HG02870 (cell line): ENCODE measurements around the gene FAM118B.

Source experiments
- ATAC-seq: cut with Tn5 transposase; IDR thresholded peaks from one replicate; pipeline ENCODE4 v1.9.1; 2021; ENCODE audit warnings: mild to moderate bottlenecking, moderate library complexity; ENCODE audit not compliant: unreplicated experiment

The FAM118B gene

DNA sequence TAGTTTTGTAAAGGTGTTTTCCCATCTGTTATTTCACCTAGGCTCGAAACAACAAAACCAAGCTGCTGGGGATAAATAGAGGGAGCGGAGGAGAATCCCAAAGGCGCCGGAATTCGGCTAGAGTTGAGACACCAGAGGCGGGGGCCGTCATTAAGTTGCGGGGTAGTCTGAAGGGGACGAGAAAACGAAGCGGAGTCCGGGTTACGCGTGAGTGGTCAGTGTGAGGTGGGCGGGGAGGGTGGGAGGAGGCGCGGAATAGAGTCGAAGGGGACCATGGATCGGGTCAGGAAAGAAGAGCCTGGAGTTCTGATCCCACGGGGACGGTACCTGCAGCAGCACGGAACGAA lies 56.8 kb downstream of the FAM118B start:
- peak; percentile 6 for ATAC-seq

DNA sequence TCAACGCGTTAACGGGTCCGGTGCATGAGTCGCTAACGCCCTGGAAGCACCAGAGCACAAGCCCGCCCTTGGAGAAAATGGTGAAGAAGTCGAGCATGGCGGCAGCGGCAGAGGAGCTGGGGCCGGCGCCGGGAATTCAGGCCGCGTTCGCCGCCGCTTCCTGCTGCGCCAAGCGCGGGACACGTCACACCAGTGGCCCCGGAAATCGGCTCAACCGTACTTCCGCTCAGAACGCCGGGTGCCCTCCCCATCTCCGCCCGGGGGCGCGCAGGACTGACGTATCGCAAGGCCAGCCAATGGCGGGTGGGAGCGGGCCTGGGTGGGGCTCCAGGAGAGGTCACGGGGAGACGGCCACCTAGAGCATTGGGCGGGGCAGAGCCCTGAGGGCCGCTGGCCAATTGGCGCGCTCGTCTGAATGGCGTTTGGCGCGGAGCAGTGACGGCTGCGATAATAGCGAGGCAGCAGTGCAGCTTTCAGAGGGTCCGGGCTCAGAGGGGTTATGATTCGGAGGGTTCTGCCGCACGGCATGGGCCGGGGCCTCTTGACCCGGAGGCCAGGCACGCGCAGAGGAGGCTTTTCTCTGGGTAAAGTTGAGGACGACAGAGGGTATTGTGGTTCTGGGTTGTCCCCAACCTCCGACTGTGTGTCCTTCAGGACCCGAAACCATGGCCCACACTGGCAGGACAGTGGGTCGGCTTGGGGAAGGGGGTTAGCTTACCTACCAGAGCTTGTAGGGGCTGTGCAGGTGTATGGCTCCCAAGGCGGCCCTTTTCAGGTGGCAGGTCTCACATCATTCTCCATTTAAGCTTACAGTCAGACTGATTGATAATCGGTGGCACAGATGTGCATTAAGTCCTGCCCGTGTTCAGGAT lies 57.4 kb downstream of the FAM118B start, which contains the start of the genes FOXRED1 and SRPRA:
TSS of gene FOXRED1 (plus strand) at position 447 of the 872 bp plus-strand sequence. CDS start at position 500, 53 bp downstream.
TSS of gene SRPRA (minus strand) at position 188 of the 872 bp plus-strand sequence. CDS start at position 97, 91 bp downstream.
- ATAC-seq = peak; percentile 97

DNA sequence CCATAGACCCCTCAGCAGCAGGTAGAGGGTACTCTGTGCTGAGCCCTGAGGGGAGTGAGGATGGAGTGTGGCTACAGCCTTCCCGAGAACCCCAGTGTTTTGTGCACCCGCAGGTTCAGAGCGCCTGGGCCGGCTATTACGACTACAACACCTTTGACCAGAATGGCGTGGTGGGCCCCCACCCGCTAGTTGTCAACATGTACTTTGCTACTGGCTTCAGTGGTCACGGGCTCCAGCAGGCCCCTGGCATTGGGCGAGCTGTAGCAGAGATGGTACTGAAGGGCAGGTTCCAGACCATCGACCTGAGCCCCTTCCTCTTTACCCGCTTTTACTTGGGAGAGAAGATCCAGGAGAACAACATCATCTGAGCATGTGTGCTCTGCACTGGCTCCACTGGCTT lies 65.7 kb downstream of the FAM118B start:
- ATAC-seq = no peak

DNA sequence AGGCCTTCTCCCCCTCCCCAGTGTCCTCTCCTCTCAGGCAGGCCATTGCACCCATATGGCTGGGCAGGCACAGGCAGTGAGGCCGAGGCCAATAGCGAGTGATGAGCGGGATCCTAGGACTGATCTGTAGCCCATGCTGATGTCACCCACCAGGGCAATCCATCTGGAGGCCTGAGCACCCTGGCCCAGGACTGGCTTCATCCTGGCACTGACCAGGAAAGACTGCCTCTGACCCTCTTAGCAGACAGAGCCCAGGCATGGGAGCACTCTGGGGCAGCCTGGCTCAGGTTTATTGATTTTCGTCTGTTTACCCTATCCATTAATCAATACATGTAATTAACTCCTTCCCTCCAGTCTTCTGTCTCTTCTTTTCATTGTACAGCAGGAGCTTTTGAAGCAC lies 66.2 kb downstream of the FAM118B start:
- no peak for ATAC-seq

DNA sequence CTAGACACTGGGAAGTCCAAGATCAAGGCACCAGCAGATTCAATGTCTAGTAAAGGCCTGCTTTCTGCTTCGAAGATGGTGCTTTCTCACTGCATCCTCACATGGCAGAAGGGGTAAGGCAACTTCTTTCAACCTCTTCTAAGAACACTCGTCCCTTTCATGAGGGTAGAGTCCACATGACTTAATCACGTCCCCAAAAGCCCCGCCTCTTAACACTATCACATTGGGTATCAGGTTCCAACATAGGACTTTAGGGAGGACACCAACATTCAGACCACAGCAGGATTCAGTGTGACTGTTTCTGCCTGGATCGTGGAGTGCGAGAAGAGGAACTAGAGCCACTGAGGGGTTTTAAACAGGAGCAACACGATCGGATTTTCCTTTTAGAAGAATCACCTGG lies 67.6 kb downstream of the FAM118B start:
- no peak for ATAC-seq

DNA sequence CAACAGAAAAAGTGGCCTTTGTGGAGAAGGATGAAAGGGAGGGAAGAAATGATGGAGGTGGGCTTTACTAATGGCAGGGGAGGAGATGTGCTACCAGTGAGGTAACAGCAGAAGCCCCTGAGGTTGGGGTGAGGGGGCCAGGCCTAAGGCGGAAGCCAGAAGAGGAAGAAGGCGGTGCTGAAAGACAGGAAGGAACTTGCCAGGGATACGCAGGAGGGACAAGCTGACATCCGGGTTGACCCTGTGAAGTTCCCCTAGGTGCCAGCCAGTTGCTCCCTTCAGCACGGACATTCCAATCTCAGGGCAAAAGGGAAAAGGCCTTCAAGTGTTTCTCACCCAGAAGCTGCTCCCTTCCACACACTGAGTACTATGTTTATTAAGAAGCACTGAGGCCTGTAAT lies 69.0 kb downstream of the FAM118B start:
- ATAC-seq = no peak

DNA sequence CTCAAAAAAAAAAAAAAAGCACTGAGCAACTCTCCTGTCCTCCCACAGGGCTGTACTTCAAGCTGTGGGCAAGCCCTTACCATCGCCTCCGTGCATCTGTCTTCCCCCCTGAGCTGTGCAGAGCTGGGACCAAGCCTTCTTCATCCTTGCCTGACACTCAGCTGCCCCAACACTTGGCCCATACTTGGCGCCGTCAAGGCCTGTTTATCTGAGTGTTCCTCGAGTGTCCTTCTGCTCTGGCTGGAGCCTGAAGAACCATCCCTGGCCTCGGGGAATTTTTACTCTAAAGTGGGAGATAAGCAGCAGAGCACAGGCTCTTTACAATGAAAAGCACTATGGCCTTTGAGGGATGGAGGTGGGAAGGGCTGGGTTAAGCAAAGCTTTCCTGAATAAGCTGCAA lies 69.7 kb downstream of the FAM118B start:
- no peak for ATAC-seq

DNA sequence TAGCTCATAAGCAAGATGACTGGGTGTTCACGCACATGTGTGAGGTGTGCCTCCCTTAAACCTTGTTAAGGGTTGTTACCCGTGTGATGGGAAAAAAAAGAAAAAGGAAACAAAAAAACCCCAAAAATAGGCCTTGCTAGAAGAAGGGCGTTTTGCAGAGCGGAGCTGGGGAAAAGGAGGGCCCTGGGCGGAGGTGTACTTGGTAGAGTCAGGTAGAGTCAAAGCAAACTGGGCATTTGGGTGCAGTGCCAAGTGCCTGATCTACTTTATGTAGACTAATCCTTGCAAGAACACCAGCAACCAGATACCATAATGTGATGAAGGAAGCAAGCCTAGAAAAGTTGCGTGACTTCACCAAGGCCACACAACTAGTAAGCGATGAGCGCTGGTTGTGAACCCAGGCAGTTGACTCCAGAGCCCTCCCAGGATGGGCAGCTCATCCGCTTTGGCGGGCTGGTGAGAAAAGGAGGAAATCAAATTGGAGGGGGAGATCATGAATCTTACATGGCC lies 70.1 kb downstream of the FAM118B start:
- no peak for ATAC-seq

DNA sequence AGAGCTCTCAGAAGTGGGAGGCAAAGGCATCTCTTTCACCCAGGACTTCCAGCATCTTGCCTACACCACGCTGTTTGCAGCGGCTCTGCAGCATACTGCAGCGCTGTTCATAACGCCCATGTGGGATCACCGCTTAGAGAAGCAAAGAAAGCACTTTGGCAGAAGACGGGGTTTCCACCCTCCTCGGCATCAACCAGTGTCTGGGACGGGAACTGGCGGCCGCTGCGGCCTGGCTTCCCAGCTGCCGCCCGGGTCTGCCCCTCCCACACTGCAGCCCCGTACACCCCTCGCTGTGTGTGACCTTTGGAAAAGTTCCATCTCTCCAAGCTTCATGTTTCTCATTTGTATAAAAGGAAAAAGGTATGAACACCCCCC lies 70.8 kb downstream of the FAM118B start:
- no peak for ATAC-seq

DNA sequence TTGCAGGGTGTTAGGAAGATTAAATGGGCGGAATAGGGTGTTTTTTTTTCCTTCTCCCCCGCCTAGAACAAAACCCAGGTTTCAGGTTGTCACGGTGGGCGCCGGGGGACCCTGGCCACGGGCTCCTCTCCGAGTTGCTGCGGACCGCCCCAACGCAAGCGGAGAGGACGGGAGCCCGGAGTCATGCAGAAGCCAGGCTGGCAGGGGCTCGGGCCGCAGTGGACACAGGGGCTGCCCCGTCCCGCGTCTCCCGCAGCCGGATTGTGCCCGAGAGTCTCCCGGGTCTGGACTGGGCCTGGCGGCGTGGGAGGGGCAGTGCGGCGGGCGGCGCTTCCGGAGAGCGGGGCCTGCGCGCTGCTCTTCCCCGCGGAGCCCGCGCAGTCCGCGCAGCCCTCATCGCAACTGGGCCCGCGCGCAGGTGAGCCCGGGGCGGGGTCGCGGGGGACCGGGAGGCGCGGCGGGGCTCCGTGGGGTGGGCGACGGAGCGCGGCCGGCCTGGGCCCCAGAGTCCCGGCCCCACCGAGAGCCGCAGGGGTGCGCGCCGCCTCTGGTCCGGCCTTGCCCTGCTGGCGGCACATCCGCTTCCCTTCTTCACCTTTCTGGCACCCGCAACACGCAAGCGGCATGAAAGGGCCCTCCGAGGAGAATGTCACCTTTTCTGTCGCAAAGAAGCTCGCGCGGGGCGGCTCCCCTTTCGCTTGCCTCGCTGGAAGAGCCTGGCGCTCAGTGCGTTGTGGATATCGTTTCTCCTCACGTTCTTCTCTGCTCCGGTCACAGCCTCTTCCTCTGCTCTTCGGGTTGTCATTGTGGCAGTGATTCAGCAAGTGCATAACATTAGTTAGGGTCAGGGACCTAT lies 71.4 kb downstream of the FAM118B start, which contains the start of gene TIRAP:
TSS of gene TIRAP (plus strand) at position 358 of the 856 bp plus-strand sequence. CDS start 7,802 bp downstream, outside the sequence.
- peak; percentile 49 for ATAC-seq

DNA sequence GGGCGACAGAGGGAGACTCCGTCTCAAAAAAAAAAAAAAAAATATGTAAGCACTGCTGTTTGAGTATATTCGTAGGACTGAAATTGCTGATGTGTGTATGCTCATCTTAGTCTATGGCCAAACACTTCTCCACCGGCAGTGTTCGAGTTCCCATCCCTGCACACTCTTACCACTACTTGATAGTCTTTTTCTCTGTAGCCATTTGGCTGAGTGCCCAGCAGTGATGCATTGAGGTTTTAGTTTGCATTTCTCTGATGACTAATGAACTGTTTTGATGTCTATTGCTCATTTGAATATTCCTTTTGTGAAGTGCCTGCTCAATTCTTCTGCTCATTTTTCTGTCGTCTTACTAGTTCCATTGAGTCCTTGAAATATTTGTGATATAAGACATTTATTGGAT lies 73.2 kb downstream of the FAM118B start:
- peak; percentile 48 for ATAC-seq

DNA sequence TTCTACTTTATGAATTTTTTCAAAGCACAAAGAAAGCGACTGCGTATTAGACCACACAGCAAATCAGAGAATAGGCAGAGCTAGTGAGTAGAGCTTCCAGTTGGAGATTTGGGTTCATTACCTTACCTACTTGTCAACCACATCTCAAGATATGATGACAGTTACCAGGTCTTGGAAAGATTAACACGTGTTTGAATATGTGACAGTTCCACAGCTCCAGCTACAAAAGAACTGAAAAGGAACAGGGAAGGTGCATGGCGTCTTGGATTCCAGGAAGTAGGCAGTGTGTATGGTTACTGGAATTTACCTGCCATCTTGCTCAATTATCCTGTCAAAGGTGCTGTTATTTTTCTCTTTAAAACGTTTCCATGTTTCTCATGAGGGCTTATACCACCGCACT lies 76.7 kb downstream of the FAM118B start:
- ATAC-seq = no peak

DNA sequence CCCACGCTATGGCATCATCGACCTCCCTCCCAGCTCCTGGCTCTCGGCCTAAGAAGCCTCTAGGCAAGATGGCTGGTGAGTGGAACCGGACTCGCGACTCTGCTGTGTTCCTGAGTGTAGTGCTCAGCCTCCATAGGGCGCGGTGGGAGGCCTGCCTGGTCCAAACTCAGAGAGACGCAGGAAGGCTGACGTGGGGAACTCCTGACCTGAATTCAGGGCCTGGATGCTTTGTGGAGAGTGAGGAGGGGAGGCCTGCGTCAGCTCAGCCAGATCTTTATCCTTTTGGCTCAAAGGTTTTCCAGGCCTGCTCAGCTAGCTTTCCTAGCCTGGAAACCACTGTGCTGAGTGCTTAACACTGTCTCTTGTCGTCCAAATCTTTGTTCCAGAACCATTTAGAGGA lies 79.3 kb downstream of the FAM118B start:
- ATAC-seq = no peak

DNA sequence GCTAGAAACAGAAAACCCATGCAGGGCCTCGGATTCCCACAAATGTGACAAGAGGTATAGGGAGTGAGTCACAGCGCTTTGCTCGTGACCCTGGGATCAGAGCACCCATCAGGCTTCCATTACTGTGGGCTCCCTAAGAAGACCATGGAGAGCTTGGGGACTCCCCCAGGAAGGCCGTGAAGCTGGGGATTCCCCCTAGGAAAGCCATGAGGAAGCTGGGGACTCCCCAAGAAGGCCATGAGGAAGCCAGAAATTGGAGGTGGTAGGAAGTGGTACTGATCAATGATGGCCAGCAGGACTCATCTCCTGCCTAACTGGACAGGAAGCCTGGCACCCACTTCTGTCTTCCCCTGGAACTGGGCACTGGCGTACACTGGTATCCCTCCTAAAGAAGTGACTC lies 82.1 kb downstream of the FAM118B start:
- ATAC-seq = no peak

DNA sequence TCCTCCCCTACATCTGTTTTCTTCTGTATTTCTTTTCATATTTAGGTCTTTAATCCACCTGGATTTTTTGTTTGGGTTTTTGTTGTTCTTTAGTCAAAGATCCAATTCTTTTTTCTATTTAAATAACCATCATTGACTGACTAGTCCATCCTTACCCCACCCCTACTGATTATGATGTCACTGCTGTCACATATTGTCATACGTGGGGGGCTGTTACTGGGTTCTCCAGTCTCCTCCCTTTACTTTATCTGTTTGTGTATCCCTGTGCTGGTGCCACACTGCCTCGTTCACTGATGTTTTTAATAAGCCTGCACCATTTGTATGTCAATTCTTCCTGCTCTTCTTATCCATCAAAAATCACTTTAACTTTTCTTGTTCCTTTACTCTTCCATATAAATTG lies 85.4 kb downstream of the FAM118B start:
- no peak for ATAC-seq

DNA sequence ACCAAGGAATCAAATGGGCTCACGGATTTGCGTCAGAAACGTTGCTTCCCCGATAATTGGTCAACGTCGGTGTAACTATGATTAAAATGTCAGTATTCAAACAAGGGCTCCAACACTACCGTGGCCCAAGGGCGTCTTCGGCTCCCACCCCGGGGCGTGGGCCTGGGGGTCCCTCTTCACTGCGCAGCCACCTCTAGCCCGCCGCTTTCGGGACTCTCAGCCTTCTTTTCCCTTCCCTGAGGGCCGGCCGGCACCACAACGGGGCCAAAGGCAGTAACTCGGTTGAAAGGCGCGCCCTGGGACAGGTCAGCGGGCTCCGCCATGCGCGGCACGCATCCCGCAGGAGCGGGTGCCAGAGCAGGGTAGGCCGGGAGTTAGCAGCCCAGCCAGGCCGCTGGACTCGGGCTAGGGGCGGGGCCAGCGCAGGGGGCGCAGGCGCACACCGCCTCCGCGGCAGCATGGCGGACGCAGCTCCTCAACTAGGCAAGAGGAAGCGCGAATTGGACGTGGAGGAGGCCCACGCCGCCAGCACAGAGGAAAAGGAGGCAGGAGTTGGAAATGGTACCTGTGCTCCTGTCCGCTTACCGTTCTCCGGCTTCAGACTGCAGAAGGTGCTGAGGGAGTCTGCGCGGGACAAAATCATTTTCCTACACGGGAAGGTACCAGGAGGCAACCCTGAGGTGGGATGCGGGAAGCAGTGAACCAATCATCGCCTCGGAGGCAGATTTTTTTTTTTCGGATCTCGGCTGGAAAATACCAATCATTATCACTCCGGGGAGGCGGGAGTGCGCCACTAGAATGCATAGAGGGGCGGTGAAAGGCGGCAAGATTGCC lies 92.3 kb downstream of the FAM118B start, which contains the start of gene DCPS:
TSS of gene DCPS (plus strand) at position 438 of the 834 bp plus-strand sequence. CDS start at position 459, 21 bp downstream.
- ATAC-seq = peak; percentile 68

DNA sequence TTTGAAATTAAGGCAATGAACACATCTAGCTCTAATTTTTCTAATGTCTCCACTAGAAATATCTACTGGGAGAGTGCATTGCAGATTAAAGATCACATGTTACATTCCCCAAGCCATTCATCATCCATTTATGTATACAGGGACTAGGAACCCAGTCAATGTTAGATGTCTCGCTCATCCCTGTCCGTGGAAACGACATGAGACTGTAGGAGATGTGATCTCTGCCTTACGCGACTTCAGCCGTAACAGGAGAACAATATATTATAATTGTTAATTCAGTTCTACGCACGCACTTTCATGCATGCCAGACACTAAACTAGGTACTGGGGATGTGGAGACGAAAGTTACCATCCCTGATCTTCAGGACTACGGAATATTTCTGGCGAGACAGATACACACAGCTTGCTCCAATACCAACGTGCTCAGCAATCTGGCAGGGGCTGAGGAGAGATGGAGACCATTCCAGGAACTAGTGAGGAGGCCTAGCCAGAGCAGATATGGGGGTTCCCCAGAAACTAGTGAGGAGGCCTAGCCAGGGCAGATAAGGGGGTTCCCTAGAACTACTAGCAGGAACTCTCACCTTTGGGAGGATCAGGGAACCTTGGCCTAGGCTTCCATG lies 93.0 kb downstream of the FAM118B start:
- peak; percentile 41 for ATAC-seq

DNA sequence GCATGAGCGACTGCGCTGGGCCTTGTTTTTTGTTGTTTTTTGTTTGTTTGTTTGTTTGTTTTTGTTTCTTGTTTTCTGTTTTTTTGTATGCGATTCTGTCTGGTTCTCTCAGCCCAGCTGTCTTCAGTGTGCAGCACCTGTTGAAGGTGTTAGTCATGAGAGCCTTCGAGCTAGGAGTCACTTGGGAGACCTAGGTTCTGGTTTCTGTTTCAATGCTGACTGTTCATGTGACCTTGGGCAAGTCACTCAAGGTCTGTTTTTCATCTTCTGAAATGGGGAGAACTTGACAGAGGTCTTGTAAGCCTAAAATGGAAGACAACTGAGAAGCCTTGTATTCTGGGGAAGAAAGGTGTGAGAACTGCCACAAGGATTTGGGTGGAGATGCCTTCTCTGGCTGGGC lies 94.1 kb downstream of the FAM118B start:
- peak; percentile 60 for ATAC-seq

DNA sequence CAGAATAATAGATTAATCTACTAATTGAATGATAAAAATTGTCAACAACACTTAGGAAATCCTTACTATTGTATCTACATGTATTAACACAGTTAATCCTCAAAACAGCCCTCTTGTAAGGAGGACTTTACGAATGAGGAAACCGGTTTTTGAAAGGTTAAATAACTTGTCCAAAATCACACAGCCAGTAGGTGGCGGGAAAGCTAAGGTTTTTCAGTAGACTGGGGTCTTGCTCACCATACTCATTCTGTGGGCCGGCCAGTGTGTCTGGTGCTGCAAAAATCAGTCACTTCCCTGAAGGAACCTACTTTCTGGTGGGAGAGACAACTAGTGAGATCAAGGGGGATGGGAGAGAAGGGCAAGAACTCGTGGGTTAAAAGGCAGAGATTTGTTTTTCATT lies 96.1 kb downstream of the FAM118B start:
- ATAC-seq = no peak

DNA sequence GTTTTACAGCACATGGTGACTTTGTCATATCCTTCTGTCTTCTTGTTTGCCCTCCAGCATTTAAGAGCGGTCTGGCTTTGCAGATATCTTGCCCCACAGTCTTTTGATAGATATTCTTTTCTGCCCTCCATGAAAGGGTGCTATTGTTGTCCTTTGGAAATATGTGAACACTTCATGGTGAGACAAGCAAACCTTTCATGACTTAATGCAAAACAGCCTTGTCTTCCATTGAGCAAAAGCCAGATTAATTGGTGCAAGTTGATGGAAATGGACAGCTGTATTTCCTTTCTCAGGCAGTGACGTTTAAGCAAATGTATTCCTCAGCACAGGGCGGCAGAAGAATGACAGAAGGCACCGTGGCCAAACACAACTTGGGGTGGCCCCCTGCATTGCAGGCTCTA lies 96.7 kb downstream of the FAM118B start:
- ATAC-seq = no peak
